H1 (cell line): ENCODE results near the gene ZNF24. TPM values are rescaled to one million over a fixed set of nuclear protein-coding genes. Genes with fewer than 3 reads are reported as not detected.

ENCODE experiments used
- ATF2 ChIP-seq: IDR thresholded peaks from 2 replicates; pipeline ENCODE4 v1.6.1; 2012; ENCODE audit warnings: low read length, inconsistent platforms
- BRCA1 ChIP-seq: IDR thresholded peaks from 2 replicates; pipeline ENCODE4 v1.6.1; 2012; ENCODE audit warnings: low read depth, low read length, improper control_type of control experiment
- EGR1 ChIP-seq: IDR thresholded peaks from 2 replicates; pipeline ENCODE4 v1.6.1; 2011; ENCODE audit warnings: low read depth, low read length, borderline replicate concordance
- HDAC2 ChIP-seq, 2 experiments: fragments of 300-600 bp in 1 of 2; sonication (generic) in 1 of 2; IDR thresholded peaks; 2 replicates each; pipeline ENCODE4 v1.6.1; 2011 to 2012; ENCODE audit warnings: low read depth in 2 of 2, low read length in 2 of 2, mild to moderate bottlenecking in 2 of 2, moderate library complexity in 2 of 2, borderline replicate concordance in 1 of 2, inconsistent platforms in 1 of 2
- JUND ChIP-seq: IDR thresholded peaks from 2 replicates; pipeline ENCODE4 v1.6.1; 2011; ENCODE audit warnings: mild to moderate bottlenecking, improper control_type of control experiment, low read length
- NANOG ChIP-seq: IDR thresholded peaks from 2 replicates; pipeline ENCODE4 v1.6.1; 2011; ENCODE audit warnings: low read length, low read depth, mild to moderate bottlenecking, inconsistent platforms; ENCODE audit not compliant: insufficient read depth, poor library complexity, severe bottlenecking
- POLR2A ChIP-seq, 2 experiments: IDR thresholded peaks; 1 replicate in 1 of 2; 2 replicates in 1 of 2; pipeline ENCODE4 v1.6.1; 2011; ENCODE audit warnings: low read depth in 2 of 2, low read length in 2 of 2, mild to moderate bottlenecking in 2 of 2; ENCODE audit errors: control extremely low read depth in 1 of 2
- POLR2AphosphoS5 ChIP-seq: IDR thresholded peaks from 2 replicates; pipeline ENCODE4 v1.6.1; 2011; ENCODE audit warnings: low read depth, low read length
- SAP30 ChIP-seq: fragments of 300-600 bp; sonication (generic); IDR thresholded peaks from 2 replicates; pipeline ENCODE4 v1.7.1; 2012; ENCODE audit warnings: low read length, moderate library complexity, mild to moderate bottlenecking, inconsistent platforms; ENCODE audit not compliant: insufficient read depth, insufficient replicate concordance
- SIRT6 ChIP-seq: IDR thresholded peaks from one replicate; pipeline ENCODE4 v1.7.1; 2012; ENCODE audit warnings: low read length, inconsistent platforms
- SP1 ChIP-seq: IDR thresholded peaks from 2 replicates; pipeline ENCODE4 v1.6.1; 2011; ENCODE audit warnings: low read depth, low read length
- SP4 ChIP-seq: IDR thresholded peaks from 2 replicates; pipeline ENCODE4 v1.6.1; 2012; ENCODE audit warnings: low read length, inconsistent platforms
- TAF1 ChIP-seq: IDR thresholded peaks from 2 replicates; pipeline ENCODE4 v1.6.1; 2011; ENCODE audit warnings: mild to moderate bottlenecking, low read depth, low read length
- TCF12 ChIP-seq: IDR thresholded peaks from 2 replicates; pipeline ENCODE4 v1.6.1; 2011; ENCODE audit warnings: low read depth, mild to moderate bottlenecking, low read length
- TEAD4 ChIP-seq: IDR thresholded peaks from 2 replicates; pipeline ENCODE4 v1.6.1; 2012; ENCODE audit warnings: low read depth, low read length, inconsistent platforms, mixed read lengths
- USF2 ChIP-seq: IDR thresholded peaks from 2 replicates; pipeline ENCODE4 v1.6.1; 2011; ENCODE audit warnings: low read length, improper control_type of control experiment
- polyA plus RNA-seq, 7 experiments: library from polyadenylated mRNA; depleted of rRNA in 3 of 7; stranded (reverse) in 5 of 7; unstranded in 2 of 7; fragments of >200 nt in 5 of 7; fragments of 200-250 nt in 2 of 7; gene quantifications; 1 replicate in 5 of 7; 2 replicates in 1 of 7; 4 replicates in 1 of 7; pipeline versions ENCODE4 v1.2.1 to v1.2.3, GENCODE V29; 2011 to 2013; ENCODE audit warnings: missing spikeins in 2 of 7, mixed read lengths in 2 of 7
- total RNA-seq: library from RNA; stranded (reverse); fragmentation: NEBNext Ultra II Directional; extraction: Animal tissue kit (Norgen Biotek cat#: 25700); gene quantifications from 2 replicates; pipeline ENCODE4 v1.2.1, GENCODE V29; 2021

Gene ZNF24
- total and polyA plus RNA-seq, 2 of the 8 experiments (the other 6 are each of a cell fraction or from before 2014, with no cell fraction given): 12.5 to 56.9 TPM

- TF ChIP-seq ATF2 (peak; percentile 96), POLR2AphosphoS5 (peak; percentile 87), SP4 (peak; percentile 21; the same call in 1 of the 2 replicates), HDAC2 (IDR thresholded peaks at IDR 0.05; ENCODE audit: borderline replicate concordance in 1 of 2, low read depth in 2 of 2, low read length in 2 of 2) (peak in 1 of 2 experiments; percentile 22; a peak in 1 of 4 replicates), TEAD4 (no peak), SAP30 (peak; percentile 31), TAF1 (peak; percentile 85), POLR2A (IDR thresholded peaks at IDR 0.05; ENCODE audit: control extremely low read depth in 1 of 2, low read depth in 2 of 2, low read length in 2 of 2) (peak; percentile 87 to 92), SIRT6 (no peak), BRCA1 (peak; percentile 33; the same call in 1 of the 2 replicates), JUND (peak; percentile 40; the same call in 1 of the 2 replicates), SP1 (peak; percentile 61), USF2 (no peak), NANOG (no peak), EGR1 (peak; percentile 20; the same call in 1 of the 2 replicates), TCF12 (no peak)
Measured at GRCh38 chr18:35343936-35344735, at the start of gene ZNF24 (continued).
